Neuronal stem cell (in vitro differentiated cells): Measurements from ENCODE around the gene TTLL10.

ENCODE experiments used
- DNase-seq: peaks from one replicate; pipeline ENCODE4 v3.0.0-alpha.2; 2013; ENCODE audit warnings: low spot score
- H2AFZ ChIP-seq: one replicate; pipeline ENCODE4 v1.6.1; 2013; ENCODE audit warnings: mild to moderate bottlenecking, low read length, inconsistent platforms
- H2AK5ac ChIP-seq: 2 replicates; pipeline ENCODE4 v1.6.1; 2013; ENCODE audit warnings: low read depth, mild to moderate bottlenecking, inconsistent platforms, low read length, moderate library complexity, mixed read lengths
- H2BK120ac ChIP-seq: 2 replicates; pipeline ENCODE4 v1.6.1; 2013; ENCODE audit warnings: low read depth, mild to moderate bottlenecking, inconsistent platforms, low read length, moderate library complexity, mixed read lengths
- H2BK12ac ChIP-seq: one replicate; pipeline ENCODE4 v1.6.1; 2013; ENCODE audit warnings: low read length, inconsistent platforms
- H2BK15ac ChIP-seq: 2 replicates; pipeline ENCODE4 v1.6.1; 2013; ENCODE audit warnings: mild to moderate bottlenecking, low read length, inconsistent platforms, mixed read lengths
- H2BK5ac ChIP-seq: one replicate; pipeline ENCODE4 v1.6.1; 2013; ENCODE audit warnings: inconsistent platforms, mild to moderate bottlenecking, low read length, moderate library complexity
- H3K14ac ChIP-seq: one replicate; pipeline ENCODE4 v1.6.1; 2013; ENCODE audit warnings: low read length, inconsistent platforms
- H3K18ac ChIP-seq: 2 replicates; pipeline ENCODE4 v1.6.1; 2013; ENCODE audit warnings: low read length, inconsistent platforms
- H3K23ac ChIP-seq: 2 replicates; pipeline ENCODE4 v1.6.1; 2013; ENCODE audit warnings: low read depth, mild to moderate bottlenecking, mixed read lengths, low read length, inconsistent platforms; ENCODE audit not compliant: poor library complexity
- H3K27ac ChIP-seq: replicated peaks from 3 replicates; pipeline ENCODE4 v1.5.1; 2013; ENCODE audit warnings: low read length, inconsistent platforms
- H3K27me3 ChIP-seq, 3 experiments: 2 replicates each; pipeline ENCODE4 v1.6.1; 2013; ENCODE audit warnings: low read length in 3 of 3, mild to moderate bottlenecking in 2 of 3, inconsistent platforms in 1 of 3, low read depth in 1 of 3, mixed read lengths in 1 of 3, moderate library complexity in 1 of 3; ENCODE audit not compliant: control insufficient read depth in 3 of 3, insufficient read depth in 3 of 3
- H3K36me3 ChIP-seq, 2 donors: replicated peaks in 1 of 2; 2 replicates each; pipeline ENCODE4 v1.6.1; 2013; ENCODE audit warnings: low read length in 2 of 2; ENCODE audit not compliant: control insufficient read depth in 2 of 2, insufficient read depth in 2 of 2
- H3K4ac ChIP-seq: 2 replicates; pipeline ENCODE4 v1.6.1; 2013; ENCODE audit warnings: inconsistent platforms, mild to moderate bottlenecking, low read length, moderate library complexity
- H3K4me1 ChIP-seq, 2 donors: 1 replicate in 1 of 2; 2 replicates in 1 of 2; pipeline ENCODE4 v1.6.1; 2013; ENCODE audit warnings: low read length in 2 of 2, low read depth in 1 of 2; ENCODE audit not compliant: control insufficient read depth in 2 of 2, insufficient read depth in 1 of 2
- H3K4me2 ChIP-seq: one replicate; pipeline ENCODE4 v1.6.1; 2013; ENCODE audit warnings: mild to moderate bottlenecking, low read length, inconsistent platforms; ENCODE audit not compliant: insufficient read depth, poor library complexity, severe bottlenecking
- H3K4me3 ChIP-seq, 2 donors: 2 replicates each; pipeline ENCODE4 v1.5.1; 2013; ENCODE audit warnings: low read length in 2 of 2, mild to moderate bottlenecking in 2 of 2, inconsistent platforms in 1 of 2, moderate library complexity in 1 of 2
- H3K79me1 ChIP-seq: one replicate; pipeline ENCODE4 v1.6.1; 2013; ENCODE audit warnings: low read depth, mild to moderate bottlenecking, inconsistent platforms, low read length, moderate library complexity
- H3K9ac ChIP-seq: one replicate; pipeline ENCODE4 v1.6.1; 2013; ENCODE audit warnings: mild to moderate bottlenecking, low read depth, low read length, inconsistent platforms; ENCODE audit not compliant: poor library complexity
- H3K9me3 ChIP-seq, 2 donors: replicated peaks in 1 of 2; 2 replicates each; pipeline versions ENCODE3 to v1.6.1; 2013; ENCODE audit warnings: low read length in 2 of 2, mild to moderate bottlenecking in 2 of 2, inconsistent platforms in 1 of 2, low read depth in 1 of 2, mixed read lengths in 1 of 2, moderate library complexity in 1 of 2; ENCODE audit not compliant: control insufficient read depth in 2 of 2, insufficient read depth in 1 of 2
- H4K8ac ChIP-seq: one replicate; pipeline ENCODE4 v1.6.1; 2013; ENCODE audit warnings: low read depth, mild to moderate bottlenecking, inconsistent platforms, low read length, moderate library complexity
- H4K91ac ChIP-seq: one replicate; pipeline ENCODE4 v1.6.1; 2013; ENCODE audit warnings: low read length, low read depth, mild to moderate bottlenecking, inconsistent platforms; ENCODE audit not compliant: poor library complexity
- WGBS, 2 donors: extraction: QIAGEN DNeasy Blood & Tissue Kit; methylation state at CpG; one replicate each; pipeline ENCODE4 v1.1.7; 2013; ENCODE audit warnings: missing lambda C conversion rate in 2 of 2, mixed read lengths in 1 of 2; ENCODE audit not compliant: insufficient read length in 2 of 2, insufficient replicate concordance in 1 of 2; ENCODE audit errors: extremely low coverage in 2 of 2; 5-methylcytosine and 5-hydroxymethylcytosine counted together

Gene TTLL10

DNA sequence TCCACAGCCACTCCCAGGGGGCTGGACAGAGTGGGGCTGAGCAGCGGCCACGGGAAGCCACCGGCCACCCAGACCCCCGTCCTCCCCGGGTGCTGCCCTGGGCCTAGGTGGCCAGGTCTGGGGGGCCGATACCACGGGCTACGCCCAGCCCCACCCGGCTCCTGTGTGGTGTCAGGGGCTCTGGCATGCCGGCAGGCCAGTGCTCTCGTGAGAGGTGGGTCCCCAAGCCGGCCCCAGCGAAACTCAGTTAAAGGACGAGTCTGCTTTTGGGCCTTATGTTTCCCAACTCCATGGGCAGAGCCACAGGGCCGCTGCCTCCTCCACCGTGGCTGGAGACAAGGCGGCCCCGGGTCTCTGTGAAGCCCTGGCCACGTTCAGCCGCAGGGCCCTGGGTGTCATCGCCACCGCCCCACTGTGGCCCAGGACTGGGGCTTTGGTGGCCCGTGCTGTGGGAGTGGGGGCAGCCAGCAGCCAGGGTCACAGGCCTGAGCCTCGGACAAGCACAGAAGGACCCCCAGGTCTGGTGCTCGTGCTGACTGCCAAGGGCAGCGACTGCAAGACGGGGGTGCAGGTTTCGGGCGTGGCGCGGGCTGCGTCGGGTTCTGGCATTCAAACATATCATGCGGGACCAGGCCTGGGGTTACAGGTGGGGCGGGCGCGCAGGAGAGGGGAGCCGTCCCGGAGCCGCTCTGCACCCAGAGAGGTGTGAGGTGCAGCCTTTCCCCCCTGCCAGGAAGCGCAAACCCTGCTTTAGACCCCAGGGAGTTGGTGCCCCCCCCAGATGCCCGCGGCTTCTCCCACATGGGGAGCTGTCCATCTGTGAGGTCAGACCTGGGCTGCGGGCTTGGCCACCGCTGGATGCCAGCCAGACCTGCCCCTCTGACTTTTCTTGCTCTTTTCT is 45.9 kb upstream of the TTLL10 start:
- Histone ChIP-seq H3K4me3 (no peak overlapping the region), H3K79me1 (peaks cover 2% of the 10 kb centered on the region), H2BK15ac (peak overlapping the region; percentile 67), H2BK120ac (no peak overlapping the region), H3K36me3 (peaks cover 0 to 4% of the 10 kb centered on the region in 2 donors), H3K27ac (no peak overlapping the region), H3K27me3 (peaks cover 0 to 6% (median 2%) of the 10 kb centered on the region in 3 experiments), H3K9ac (peak overlapping the region; percentile 77), H2AFZ (peak overlapping the region; percentile 69), H3K14ac (no peak overlapping the region), H3K9me3 (peaks cover 0 to 10% of the 10 kb centered on the region in 2 donors), H3K18ac (peak overlapping the region; percentile 71), H3K4me2 (no peak overlapping the region), H4K8ac (no peak overlapping the region), H2BK12ac (peak overlapping the region; percentile 73), H4K91ac (no peak overlapping the region), H3K23ac (peak overlapping the region; percentile 89), H3K4me1 (no peaks in the 10 kb centered on the region), H2BK5ac (peak overlapping the region; percentile 53), H3K4ac (no peak overlapping the region), H2AK5ac (peak overlapping the region; percentile 88)
- no CpG with 5 or more reads among the region's 45 CpGs for WGBS, 2 donors
- DNase-seq: no peak

DNA sequence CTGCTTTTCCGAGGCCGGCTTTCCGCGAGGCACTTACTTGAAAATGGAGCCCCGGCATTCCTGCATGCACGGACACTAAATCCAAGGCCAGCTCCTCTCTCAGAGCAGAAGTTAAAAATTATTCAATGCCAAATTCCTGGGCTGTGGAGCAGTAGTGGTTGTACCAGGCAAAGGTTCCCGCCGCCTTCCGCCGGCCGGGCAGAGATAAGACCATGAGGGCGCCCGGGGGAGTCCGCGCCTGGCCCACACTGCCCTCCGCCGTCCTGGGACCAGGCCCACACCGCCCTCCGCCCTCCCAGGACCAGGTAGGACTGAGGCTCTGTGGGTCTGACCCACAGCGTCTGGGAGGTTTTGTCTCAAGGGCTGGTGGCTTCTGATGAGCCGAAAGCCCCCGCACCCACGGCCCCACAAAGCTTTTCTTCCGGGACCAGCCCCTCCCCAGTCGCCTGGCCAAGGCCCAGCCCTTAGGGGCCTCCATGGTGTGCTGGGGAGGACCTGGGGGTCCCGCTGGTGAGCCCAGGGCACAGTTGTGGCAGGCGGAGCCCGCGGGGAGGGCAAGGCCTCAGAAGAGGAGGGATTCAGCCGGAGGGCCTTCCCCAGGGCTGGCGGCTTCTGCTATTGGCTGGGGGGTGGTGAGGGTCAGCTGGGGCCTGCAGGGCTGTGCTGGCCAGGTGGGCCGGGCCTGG is 45.1 kb upstream of the TTLL10 start:
- Histone ChIP-seq H4K91ac (no peak overlapping the region), H3K4me3 (no peak overlapping the region), H3K23ac (peak overlapping the region; percentile 73), H2BK120ac (no peak overlapping the region), H2AFZ (peak overlapping the region; percentile 69), H3K9ac (no peak overlapping the region), H3K4ac (peak overlapping the region; percentile 53), H4K8ac (no peak overlapping the region), H3K14ac (no peak overlapping the region), H2AK5ac (peak overlapping the region; percentile 88), H3K18ac (peak overlapping the region; percentile 38), H2BK5ac (peak overlapping the region; percentile 53), H2BK12ac (peak overlapping the region; percentile 84), H3K4me2 (no peak overlapping the region), H3K9me3 (peaks cover 0 to 7% of the 10 kb centered on the region in 2 donors), H3K4me1 (no peaks in the 10 kb centered on the region), H2BK15ac (peak overlapping the region; percentile 58), H3K36me3 (peaks cover 0 to 2% of the 10 kb centered on the region in 2 donors), H3K27me3 (peaks cover 0 to 2% (median 2%) of the 10 kb centered on the region in 3 experiments), H3K27ac (no peak overlapping the region), H3K79me1 (peaks cover 2% of the 10 kb centered on the region)
- no CpG with 5 or more reads among the region's 32 CpGs for WGBS, 2 donors
- DNase-seq: no peak

DNA sequence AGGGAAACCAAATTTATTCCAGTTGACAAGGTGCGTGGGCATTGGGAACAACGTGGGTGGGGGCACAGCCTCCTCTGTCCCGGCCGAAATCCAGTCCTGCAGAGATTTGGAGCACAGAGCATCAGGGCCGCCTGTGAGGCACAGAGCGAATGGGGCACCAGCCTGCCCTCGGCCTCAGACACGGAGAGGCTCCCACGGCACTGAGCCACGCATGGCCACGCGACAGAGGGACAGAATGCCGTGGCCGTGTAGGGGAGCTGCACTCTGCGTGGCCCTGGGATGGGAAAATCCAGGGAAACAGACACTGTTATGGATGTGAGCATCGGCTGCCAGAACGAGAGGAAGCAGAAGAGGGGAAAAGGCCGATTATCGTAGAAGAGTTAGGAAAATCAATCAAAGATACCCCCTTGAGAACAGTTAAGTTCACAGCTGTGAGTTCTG is 44.3 kb upstream of the TTLL10 start:
- Histone ChIP-seq H3K79me1 (peaks cover 2% of the 10 kb centered on the region), H3K4ac (no peak overlapping the region), H2AFZ (peak overlapping the region; percentile 69), H3K36me3 (no peaks in the 10 kb centered on the region), H3K9me3 (no peaks in the 10 kb centered on the region), H3K9ac (peak overlapping the region; percentile 60), H4K91ac (no peak overlapping the region), H2AK5ac (peak overlapping the region; percentile 75), H2BK12ac (peak overlapping the region; percentile 73), H2BK15ac (peak overlapping the region; percentile 87), H3K4me1 (no peaks in the 10 kb centered on the region), H2BK120ac (no peak overlapping the region), H3K14ac (peak overlapping the region; percentile 38), H4K8ac (no peak overlapping the region), H3K18ac (peak overlapping the region; percentile 35), H3K4me3 (no peak overlapping the region), H3K27me3 (peaks cover 0 to 2% (median 0%) of the 10 kb centered on the region in 3 experiments), H3K23ac (peak overlapping the region; percentile 96), H3K27ac (no peak overlapping the region), H3K4me2 (no peak overlapping the region), H2BK5ac (no peak overlapping the region)
- WGBS, 2 donors: no CpG with 5 or more reads among the region's 19 CpGs
- DNase-seq: no peak
